ENCODE results near the gene PTPRC. TPM values are rescaled to one million over a fixed set of nuclear protein-coding genes. Genes with fewer than 3 reads are reported as not detected.

PTPRC gene
- polyA plus RNA-seq, 2 of the 4 experiments (the other 2 are of a cell fraction), result not detected

DNA sequence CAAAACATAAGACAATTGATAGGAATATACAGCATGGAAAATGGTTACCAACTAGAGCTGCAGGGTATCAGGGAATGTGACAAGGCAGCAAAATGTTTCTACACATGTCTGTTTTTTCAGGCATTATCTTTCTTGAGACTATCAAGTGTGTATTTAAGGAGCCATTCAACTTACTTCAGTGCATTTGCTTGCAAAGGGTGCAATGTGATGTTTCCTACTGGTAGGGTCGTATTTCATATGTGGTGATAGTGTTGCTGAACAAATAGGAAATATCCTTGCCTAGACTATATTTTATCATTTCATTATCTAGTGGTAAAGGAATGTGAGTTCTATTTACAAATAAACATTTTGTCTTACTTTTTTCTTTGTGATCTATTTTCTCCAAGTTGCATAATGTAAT lies 42.4 kb downstream of the PTPRC start:
- POLR2A ChIA-PET, result no interaction called here
- DNase-seq (ENCODE audit: low read depth in 1 of 2, low spot score in 1 of 2) (no peak), FAIRE-seq (no peak), ATAC-seq (no peak)
- WGBS (ENCODE audit: missing lambda C conversion rate), result 56% methylated on average over 1 of the region's 1 CpG
- Histone ChIP-seq H3K4me1 (no peaks in the 10 kb centered on the region), H3K4me2 (no peak overlapping the region), H3K27ac (no peak overlapping the region), H3K4me3 (no peak overlapping the region), H3K9me3 (no peaks in the 10 kb centered on the region)
- CTCF ChIA-PET, result interaction anchor here (0.6 to 0.7 kb wide), 3 partner anchors 201 to 469 kb away, joined by 3 read pairs; no protein-coding TSS in a partner anchor
- no peak for TF ChIP-seq POLR2A (IDR thresholded peaks at IDR 0.05; ENCODE audit: low read length)

DNA sequence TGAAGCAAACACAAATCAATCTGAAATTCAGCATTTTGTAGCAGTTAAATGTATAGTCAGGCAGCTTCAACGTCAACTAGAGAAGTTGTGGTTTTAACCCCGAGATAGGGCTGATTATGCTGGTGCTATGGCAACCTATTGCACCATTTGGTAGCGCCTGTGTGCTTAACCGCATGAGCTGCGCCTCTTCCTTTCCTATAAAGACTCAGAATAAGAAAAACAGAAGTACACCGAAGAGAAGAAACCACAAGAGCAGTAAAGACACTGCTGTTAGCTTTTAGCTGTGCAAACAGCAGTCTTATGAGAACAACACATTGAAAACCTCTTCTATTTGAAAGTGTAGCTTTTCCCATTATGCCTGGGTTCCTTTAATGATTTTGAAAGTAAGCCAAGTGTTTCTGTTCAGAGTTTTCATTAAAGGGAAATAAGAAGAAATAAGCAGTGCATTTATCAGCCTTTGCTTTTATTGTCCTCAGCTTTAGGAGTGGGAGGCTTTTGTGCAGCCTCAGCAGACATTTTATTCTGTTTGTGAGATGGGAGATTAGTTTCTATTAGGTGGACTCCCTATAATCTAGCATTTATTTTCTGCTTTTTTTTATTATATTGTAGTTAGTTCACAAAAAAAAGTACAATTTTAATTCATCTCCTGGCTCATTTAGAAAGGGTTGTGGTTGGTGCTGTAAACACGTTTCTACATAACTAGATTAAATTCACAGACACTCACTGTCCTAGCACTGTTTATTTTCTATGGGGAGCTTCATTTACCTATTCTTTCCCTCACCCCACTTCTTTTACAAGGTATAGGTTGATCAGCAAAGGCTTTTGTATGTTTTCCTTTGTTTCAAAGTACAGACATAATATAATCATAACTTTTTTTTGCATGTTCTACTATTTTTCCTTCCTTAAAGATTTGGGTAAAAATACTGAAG lies 43.3 kb downstream of the PTPRC start:
- Histone ChIP-seq H3K4me3 (no peak overlapping the region), H3K4me1 (no peaks in the 10 kb centered on the region), H3K4me2 (peak overlapping the region; percentile 20; the same call in 1 of the 3 replicates), H3K27ac (no peak overlapping the region), H3K9me3 (no peaks in the 10 kb centered on the region)
- 58% methylated on average over 7 of the region's 7 CpGs for WGBS (ENCODE audit: missing lambda C conversion rate)
- DNase-seq (ENCODE audit: low read depth in 1 of 2, low spot score in 1 of 2) (no peak), FAIRE-seq (no peak), ATAC-seq (no peak)
- ChIA-PET CTCF (interaction anchor here (0.7 kb wide), 2 partner anchors 201 to 324 kb away, joined by 3 read pairs; no protein-coding TSS in a partner anchor), POLR2A (no interaction called here)
- TF ChIP-seq ESRRA (IDR thresholded peaks at IDR 0.05; ENCODE audit: borderline replicate concordance, low read length), result no peak

DNA sequence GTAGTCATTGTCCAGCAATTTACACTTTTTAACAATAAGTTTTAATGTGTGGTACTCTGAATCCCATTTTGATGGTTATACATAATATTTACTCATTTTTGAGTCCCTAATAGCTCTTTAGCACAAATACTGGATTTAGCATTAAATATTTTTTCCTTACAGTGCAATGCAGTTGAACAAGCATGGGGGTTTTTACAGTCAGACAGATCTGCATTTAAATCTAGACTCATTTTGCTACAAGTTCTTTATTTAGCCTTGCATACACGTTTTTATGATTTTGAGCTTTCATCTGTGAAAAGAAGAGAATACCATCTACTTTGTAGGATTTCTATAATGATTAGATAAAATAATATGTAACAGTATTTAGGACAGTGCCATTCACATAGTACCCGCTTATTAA lies 44.0 kb downstream of the PTPRC start:
- no peak for DNase-seq (ENCODE audit: low read depth in 1 of 2, low spot score in 1 of 2)
- no peak overlapping the region for H3K4me2 ChIP-seq
- CTCF ChIA-PET, result no interaction called here

More for the DNA sequence above, 44.0 kb downstream of the PTPRC start:
- Histone ChIP-seq H3K4me1 (no peaks in the 10 kb centered on the region), H3K27ac (no peak overlapping the region), H3K4me3 (no peak overlapping the region), H3K9me3 (no peaks in the 10 kb centered on the region)
- 61% methylated on average over 2 of the region's 2 CpGs for WGBS (ENCODE audit: missing lambda C conversion rate)
- ATAC-seq (no peak), FAIRE-seq (no peak)
- POLR2A ChIA-PET, result no interaction called here
- no peak for TF ChIP-seq POLR2AphosphoS2 (conservative IDR thresholded peaks at IDR 0.05; ENCODE audit: low read length)
- TF ChIP-seq, protein P1, sequence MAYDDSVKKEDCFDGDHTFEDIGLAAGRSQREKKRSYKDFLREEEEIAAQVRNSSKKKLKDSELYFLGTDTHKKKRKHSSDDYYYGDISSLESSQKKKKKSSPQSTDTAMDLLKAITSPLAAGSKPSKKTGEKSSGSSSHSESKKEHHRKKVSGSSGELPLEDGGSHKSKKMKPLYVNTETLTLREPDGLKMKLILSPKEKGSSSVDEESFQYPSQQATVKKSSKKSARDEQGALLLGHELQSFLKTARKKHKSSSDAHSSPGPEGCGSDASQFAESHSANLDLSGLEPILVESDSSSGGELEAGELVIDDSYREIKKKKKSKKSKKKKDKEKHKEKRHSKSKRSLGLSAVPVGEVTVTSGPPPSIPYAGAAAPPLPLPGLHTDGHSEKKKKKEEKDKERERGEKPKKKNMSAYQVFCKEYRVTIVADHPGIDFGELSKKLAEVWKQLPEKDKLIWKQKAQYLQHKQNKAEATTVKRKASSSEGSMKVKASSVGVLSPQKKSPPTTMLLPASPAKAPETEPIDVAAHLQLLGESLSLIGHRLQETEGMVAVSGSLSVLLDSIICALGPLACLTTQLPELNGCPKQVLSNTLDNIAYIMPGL (CRISPR knock-in tag; IDR thresholded peaks at IDR 0.05; ENCODE audit: borderline replicate concordance), result no peak
- no peak for TF ChIP-seq NFE2L2 (conservative IDR thresholded peaks at IDR 0.05; ENCODE audit: low read length)
- no peak for TF ChIP-seq CHD4 (IDR thresholded peaks at IDR 0.05; ENCODE audit: borderline replicate concordance)
- TF ChIP-seq RFX5 (IDR thresholded peaks at IDR 0.05), result no peak
- TF ChIP-seq POLR2A (IDR thresholded peaks at IDR 0.05; ENCODE audit: low read length), result no peak
- TF ChIP-seq, protein P2, sequence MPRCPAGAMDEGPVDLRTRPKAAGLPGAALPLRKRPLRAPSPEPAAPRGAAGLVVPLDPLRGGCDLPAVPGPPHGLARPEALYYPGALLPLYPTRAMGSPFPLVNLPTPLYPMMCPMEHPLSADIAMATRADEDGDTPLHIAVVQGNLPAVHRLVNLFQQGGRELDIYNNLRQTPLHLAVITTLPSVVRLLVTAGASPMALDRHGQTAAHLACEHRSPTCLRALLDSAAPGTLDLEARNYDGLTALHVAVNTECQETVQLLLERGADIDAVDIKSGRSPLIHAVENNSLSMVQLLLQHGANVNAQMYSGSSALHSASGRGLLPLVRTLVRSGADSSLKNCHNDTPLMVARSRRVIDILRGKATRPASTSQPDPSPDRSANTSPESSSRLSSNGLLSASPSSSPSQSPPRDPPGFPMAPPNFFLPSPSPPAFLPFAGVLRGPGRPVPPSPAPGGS (IDR thresholded peaks at IDR 0.05), result no peak
- TF ChIP-seq, protein P3, sequence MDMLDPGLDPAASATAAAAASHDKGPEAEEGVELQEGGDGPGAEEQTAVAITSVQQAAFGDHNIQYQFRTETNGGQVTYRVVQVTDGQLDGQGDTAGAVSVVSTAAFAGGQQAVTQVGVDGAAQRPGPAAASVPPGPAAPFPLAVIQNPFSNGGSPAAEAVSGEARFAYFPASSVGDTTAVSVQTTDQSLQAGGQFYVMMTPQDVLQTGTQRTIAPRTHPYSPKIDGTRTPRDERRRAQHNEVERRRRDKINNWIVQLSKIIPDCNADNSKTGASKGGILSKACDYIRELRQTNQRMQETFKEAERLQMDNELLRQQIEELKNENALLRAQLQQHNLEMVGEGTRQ (IDR thresholded peaks at IDR 0.05), result no peak
- no peak for TF ChIP-seq MYC (IDR thresholded peaks at IDR 0.05; ENCODE audit: borderline replicate concordance, low read length)
- TF ChIP-seq BHLHE40 (IDR thresholded peaks at IDR 0.05; ENCODE audit: low read depth, low read length), result no peak
- TF ChIP-seq, protein P4, sequence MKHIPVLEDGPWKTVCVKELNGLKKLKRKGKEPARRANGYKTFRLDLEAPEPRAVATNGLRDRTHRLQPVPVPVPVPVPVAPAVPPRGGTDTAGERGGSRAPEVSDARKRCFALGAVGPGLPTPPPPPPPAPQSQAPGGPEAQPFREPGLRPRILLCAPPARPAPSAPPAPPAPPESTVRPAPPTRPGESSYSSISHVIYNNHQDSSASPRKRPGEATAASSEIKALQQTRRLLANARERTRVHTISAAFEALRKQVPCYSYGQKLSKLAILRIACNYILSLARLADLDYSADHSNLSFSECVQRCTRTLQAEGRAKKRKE (CRISPR knock-in tag; IDR thresholded peaks at IDR 0.05; ENCODE audit: low read depth), result no peak
- no peak for TF ChIP-seq JUN (IDR thresholded peaks at IDR 0.05)
- no peak for TF ChIP-seq NPAS2 (CRISPR knock-in tag; IDR thresholded peaks at IDR 0.05; ENCODE audit: borderline replicate concordance)
- TF ChIP-seq JUNB (IDR thresholded peaks at IDR 0.05), result no peak
- TF ChIP-seq EP300 (IDR thresholded peaks at IDR 0.05), result no peak
- TF ChIP-seq PHF8 (IDR thresholded peaks at IDR 0.05; ENCODE audit: borderline replicate concordance, low read depth), result no peak
- no peak for TF ChIP-seq HEYL (CRISPR knock-in tag; IDR thresholded peaks at IDR 0.05)
- TF ChIP-seq ZSCAN20 (CRISPR knock-in tag; IDR thresholded peaks at IDR 0.05), result no peak
- no peak for TF ChIP-seq HOXB13 (CRISPR knock-in tag; IDR thresholded peaks at IDR 0.05; ENCODE audit: low read depth)
